ENCODE results near the gene CFAP157. TPM values are rescaled to one million over a fixed set of nuclear protein-coding genes. Genes with fewer than 3 reads are reported as not detected.

Gene CFAP157
- total and polyA plus RNA-seq, 2 of the 13 experiments (the other 11 are each of a cell fraction or from before 2014, with no cell fraction given), result 0.07 TPM; not detected in 1

DNA sequence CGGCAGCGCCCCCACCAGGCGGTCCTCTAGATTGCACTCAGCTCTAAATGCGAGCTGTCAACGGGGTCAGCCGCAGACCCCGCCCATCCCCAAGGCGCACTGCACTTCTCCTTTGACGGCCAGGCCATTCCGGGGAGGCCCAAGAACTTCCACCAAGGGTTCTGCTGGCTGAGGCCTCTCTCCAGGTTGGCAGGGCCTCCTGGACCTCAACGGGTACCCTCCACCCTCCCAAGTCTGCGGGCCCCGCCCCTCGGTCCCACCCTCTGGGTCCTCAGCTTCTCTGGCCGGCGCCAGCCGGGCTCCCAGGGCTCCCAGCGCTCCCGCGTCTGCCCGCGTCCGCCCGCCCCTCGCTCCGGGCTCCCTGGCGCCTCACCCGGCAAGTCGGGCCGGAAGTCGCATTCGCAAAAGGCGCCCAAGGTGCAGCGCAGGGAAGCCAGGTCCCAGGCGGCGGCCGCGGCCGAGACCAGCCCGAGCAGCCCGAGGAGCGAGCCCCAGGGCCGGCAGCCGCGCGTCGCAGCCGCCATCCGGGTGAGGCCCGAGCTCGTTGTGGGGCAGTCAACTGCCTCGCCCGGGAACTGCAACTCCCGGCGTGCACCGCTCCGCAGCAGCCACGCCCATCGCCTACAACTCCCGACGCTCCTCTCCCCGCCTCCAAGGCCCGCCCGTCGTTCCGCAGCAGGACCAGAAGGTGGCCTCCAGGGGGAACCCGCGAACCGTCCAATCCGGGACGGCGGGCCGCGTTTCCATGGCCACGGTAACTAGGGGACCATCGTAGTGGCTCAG is 28.1 kb downstream of the CFAP157 start, which contains the start of gene TOR2A (continued):
- TF ChIP-seq SOX6 (IDR thresholded peaks at IDR 0.05) (no peak), SOX6 (CRISPR knock-in tag; IDR thresholded peaks at IDR 0.05) (no peak), NCOA5 (CRISPR knock-in tag; IDR thresholded peaks at IDR 0.05) (no peak), SETDB1 (CRISPR knock-in tag; IDR thresholded peaks at IDR 0.05; ENCODE audit: borderline replicate concordance) (no peak), ZNF614 (CRISPR knock-in tag; IDR thresholded peaks at IDR 0.05; ENCODE audit: borderline replicate concordance) (no peak; the same call in 1 of the 2 replicates), AHR (CRISPR knock-in tag; IDR thresholded peaks at IDR 0.05) (no peak; the same call in 1 of the 2 replicates), ZNF224 (CRISPR knock-in tag; IDR thresholded peaks at IDR 0.05) (no peak), RNF2 (conservative IDR thresholded peaks at IDR 0.05; ENCODE audit: low read depth) (peak; percentile 12; the same call in 1 of the 2 replicates), ZSCAN25 (CRISPR knock-in tag; IDR thresholded peaks at IDR 0.05) (peak; percentile 68), KDM5B (CRISPR knock-in tag; IDR thresholded peaks at IDR 0.05; ENCODE audit: borderline replicate concordance) (no peak; the same call in 1 of the 2 replicates), RCOR2 (CRISPR knock-in tag; IDR thresholded peaks at IDR 0.05) (no peak), ZNF121 (CRISPR knock-in tag; IDR thresholded peaks at IDR 0.05) (no peak), ZNF530 (CRISPR knock-in tag; IDR thresholded peaks at IDR 0.05; ENCODE audit: low read depth) (no peak), ETV5 (CRISPR knock-in tag; IDR thresholded peaks at IDR 0.05; ENCODE audit: borderline replicate concordance) (no peak; the same call in none of the 2 replicates), ZNF768 (CRISPR knock-in tag; IDR thresholded peaks at IDR 0.05) (no peak; the same call in none of the 2 replicates), TAF15 (IDR thresholded peaks at IDR 0.05; ENCODE audit: low read depth, low read length, poor library complexity, severe bottlenecking) (no peak), FOXM1 (CRISPR knock-in tag; IDR thresholded peaks at IDR 0.05) (no peak), SAFB2 (CRISPR knock-in tag; IDR thresholded peaks at IDR 0.05; ENCODE audit: borderline replicate concordance, low read depth) (no peak; the same call in 1 of the 2 replicates), RAD51 (IDR thresholded peaks at IDR 0.05; ENCODE audit: borderline replicate concordance) (no peak), NFATC3 (CRISPR knock-in tag; IDR thresholded peaks at IDR 0.05) (no peak), STAG1 (CRISPR knock-in tag; IDR thresholded peaks at IDR 0.05) (peak; percentile 96), ZFP41 (CRISPR knock-in tag; IDR thresholded peaks at IDR 0.05; ENCODE audit: borderline replicate concordance) (no peak), ZNF619 (CRISPR knock-in tag; IDR thresholded peaks at IDR 0.05) (0 out of 2 replicates have a peak, but pooled peaks have one; percentile 63), ZNF547 (CRISPR knock-in tag; IDR thresholded peaks at IDR 0.05) (peak; percentile 74; the same call in 1 of the 2 replicates), ZNF660 (CRISPR knock-in tag; IDR thresholded peaks at IDR 0.05; ENCODE audit: borderline replicate concordance, low read depth) (no peak), KDM3A (CRISPR knock-in tag; IDR thresholded peaks at IDR 0.05; ENCODE audit: low read depth) (0 out of 2 replicates have a peak, but pooled peaks have one; percentile 57)
- TF ChIP-seq, protein P1, sequence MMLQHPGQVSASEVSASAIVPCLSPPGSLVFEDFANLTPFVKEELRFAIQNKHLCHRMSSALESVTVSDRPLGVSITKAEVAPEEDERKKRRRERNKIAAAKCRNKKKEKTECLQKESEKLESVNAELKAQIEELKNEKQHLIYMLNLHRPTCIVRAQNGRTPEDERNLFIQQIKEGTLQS (CRISPR knock-in tag; IDR thresholded peaks at IDR 0.05), result no peak
- TF ChIP-seq, protein P2, sequence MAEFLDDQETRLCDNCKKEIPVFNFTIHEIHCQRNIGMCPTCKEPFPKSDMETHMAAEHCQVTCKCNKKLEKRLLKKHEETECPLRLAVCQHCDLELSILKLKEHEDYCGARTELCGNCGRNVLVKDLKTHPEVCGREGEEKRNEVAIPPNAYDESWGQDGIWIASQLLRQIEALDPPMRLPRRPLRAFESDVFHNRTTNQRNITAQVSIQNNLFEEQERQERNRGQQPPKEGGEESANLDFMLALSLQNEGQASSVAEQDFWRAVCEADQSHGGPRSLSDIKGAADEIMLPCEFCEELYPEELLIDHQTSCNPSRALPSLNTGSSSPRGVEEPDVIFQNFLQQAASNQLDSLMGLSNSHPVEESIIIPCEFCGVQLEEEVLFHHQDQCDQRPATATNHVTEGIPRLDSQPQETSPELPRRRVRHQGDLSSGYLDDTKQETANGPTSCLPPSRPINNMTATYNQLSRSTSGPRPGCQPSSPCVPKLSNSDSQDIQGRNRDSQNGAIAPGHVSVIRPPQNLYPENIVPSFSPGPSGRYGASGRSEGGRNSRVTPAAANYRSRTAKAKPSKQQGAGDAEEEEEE (CRISPR knock-in tag; IDR thresholded peaks at IDR 0.05; ENCODE audit: borderline replicate concordance), result no peak
- TF ChIP-seq, protein P3, sequence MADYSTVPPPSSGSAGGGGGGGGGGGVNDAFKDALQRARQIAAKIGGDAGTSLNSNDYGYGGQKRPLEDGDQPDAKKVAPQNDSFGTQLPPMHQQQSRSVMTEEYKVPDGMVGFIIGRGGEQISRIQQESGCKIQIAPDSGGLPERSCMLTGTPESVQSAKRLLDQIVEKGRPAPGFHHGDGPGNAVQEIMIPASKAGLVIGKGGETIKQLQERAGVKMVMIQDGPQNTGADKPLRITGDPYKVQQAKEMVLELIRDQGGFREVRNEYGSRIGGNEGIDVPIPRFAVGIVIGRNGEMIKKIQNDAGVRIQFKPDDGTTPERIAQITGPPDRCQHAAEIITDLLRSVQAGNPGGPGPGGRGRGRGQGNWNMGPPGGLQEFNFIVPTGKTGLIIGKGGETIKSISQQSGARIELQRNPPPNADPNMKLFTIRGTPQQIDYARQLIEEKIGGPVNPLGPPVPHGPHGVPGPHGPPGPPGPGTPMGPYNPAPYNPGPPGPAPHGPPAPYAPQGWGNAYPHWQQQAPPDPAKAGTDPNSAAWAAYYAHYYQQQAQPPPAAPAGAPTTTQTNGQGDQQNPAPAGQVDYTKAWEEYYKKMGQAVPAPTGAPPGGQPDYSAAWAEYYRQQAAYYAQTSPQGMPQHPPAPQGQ (CRISPR knock-in tag; IDR thresholded peaks at IDR 0.05; ENCODE audit: borderline replicate concordance), result no peak
